ENCODE results near the gene NKX3-2.

- no peak for TF ChIP-seq ZNF121 (tag by site-specific recombination; IDR thresholded peaks at IDR 0.05)
- no peak for TF ChIP-seq ZFHX2 (tag by site-specific recombination; conservative IDR thresholded peaks at IDR 0.05)
- TF ChIP-seq KLF17 (tag by site-specific recombination; IDR thresholded peaks at IDR 0.05) = no peak
- TF ChIP-seq ZNF747 (tag by site-specific recombination; IDR thresholded peaks at IDR 0.05) = no peak
- TF ChIP-seq KLF16 (tag by site-specific recombination; IDR thresholded peaks at IDR 0.05) = no peak
- TF ChIP-seq CTCF (tag by site-specific recombination; IDR thresholded peaks at IDR 0.05) = no peak
- TF ChIP-seq ZNF157 (tag by site-specific recombination; IDR thresholded peaks at IDR 0.05) = no peak
- TF ChIP-seq ZNF560 (tag by site-specific recombination; IDR thresholded peaks at IDR 0.05; ENCODE audit: borderline replicate concordance) = no peak
- TF ChIP-seq ZNF248 (tag by site-specific recombination; IDR thresholded peaks at IDR 0.05) = no peak
- no peak for TF ChIP-seq YY1 (tag by site-specific recombination; IDR thresholded peaks at IDR 0.05)
- no peak for TF ChIP-seq ZNF626 (tag by site-specific recombination; IDR thresholded peaks at IDR 0.05)
These were observed 14.6 kb upstream of the NKX3-2 start for GRCh38 chr4:13558881-13559280.
